AG04449 (cell line): ENCODE results near the gene HCN2.

Experiments used
- CTCF ChIA-PET: fragments of 350-600 bp; formaldehyde crosslinking; extraction: SDS; loops from one replicate; lab custom pipeline; 2021; ENCODE audit warnings: antibody characterized with exemption; lab: Yijun Ruan, JAX
- POLR2A ChIA-PET: fragments of 400-600, 350-600 bp; formaldehyde crosslinking; extraction: SDS; loops from one replicate; lab custom pipeline; 2020; ENCODE audit warnings: antibody characterized with exemption, inconsistent platforms; lab: Yijun Ruan, JAX
- DNase-seq: peaks from one replicate; pipeline ENCODE4 v3.0.0-alpha.2; 2010; ENCODE audit warnings: low read depth, low spot score
- H3K4me3 ChIP-seq: 2 replicates; pipeline ENCODE4 v1.5.1; 2011; ENCODE audit warnings: low read depth, mild to moderate bottlenecking, control low read depth, low read length
- CTCF ChIP-seq: IDR thresholded peaks from one replicate; pipeline ENCODE4 v1.5.1; 2011; ENCODE audit warnings: mild to moderate bottlenecking, moderate library complexity, low read length, control low read depth, inconsistent platforms; ENCODE audit not compliant: insufficient read depth; ENCODE audit errors: missing control alignments

The HCN2 gene

GRCh38 chr19:556611-557382 is 32.9 kb upstream of the HCN2 start:
- no peak for DNase-seq
- TF ChIP-seq CTCF = no peak
- ChIA-PET POLR2A (interaction anchor here (0.8 kb wide), 1 partner anchor 16 kb away, joined by 3 read pairs; the partner anchor contains the start of gene BSG), CTCF (no interaction called here)
- H3K4me3 ChIP-seq = no peak overlapping the region

GRCh38 chr19:558770-559439 is 30.8 kb upstream of the HCN2 start:
- ChIA-PET CTCF (interaction anchor here (1.5 kb wide), 1 partner anchor 11 kb away, joined by 3 read pairs; no protein-coding TSS in a partner anchor), POLR2A (no interaction called here)
- H3K4me3 ChIP-seq = no peak overlapping the region
- no peak for DNase-seq
- no peak for TF ChIP-seq CTCF

GRCh38 chr19:560121-560520 is 29.6 kb upstream of the HCN2 start:
- no peak for TF ChIP-seq CTCF
- no peak overlapping the region for H3K4me3 ChIP-seq
- DNase-seq = no peak
- ChIA-PET POLR2A (no interaction called here), CTCF (no interaction called here)

- no peak for TF ChIP-seq CTCF
- ChIA-PET POLR2A (no interaction called here), CTCF (interaction anchor here (1.3 kb wide), 1 partner anchor 18 kb away, joined by 5 read pairs; no protein-coding TSS in a partner anchor)
- H3K4me3 ChIP-seq = no peak overlapping the region
- DNase-seq = no peak
Measured at GRCh38 chr19:566403-566802, 23.3 kb upstream of the HCN2 start.

GRCh38 chr19:566844-567243 is 22.8 kb upstream of the HCN2 start:
- ChIA-PET CTCF (interaction anchor here (1.3 kb wide), 1 partner anchor 18 kb away, joined by 5 read pairs; no protein-coding TSS in a partner anchor), POLR2A (no interaction called here)
- no peak overlapping the region for H3K4me3 ChIP-seq
- no peak for TF ChIP-seq CTCF
- DNase-seq = no peak

GRCh38 chr19:567296-567900 is 22.3 kb upstream of the HCN2 start:
- CTCF ChIA-PET = interaction anchor here (1.0 to 1.3 kb wide), 2 partner anchors 17 to 34 kb away, joined by 3 to 5 read pairs; no protein-coding TSS in a partner anchor
- no peak for TF ChIP-seq CTCF
- no peak overlapping the region for H3K4me3 ChIP-seq

More at GRCh38 chr19:567296-567900, 22.3 kb upstream of the HCN2 start:
- POLR2A ChIA-PET = no interaction called here
- DNase-seq = no peak
